Heart right ventricle (tissue), 16 donors: ENCODE data around the gene GARNL3. TPM values are rescaled to one million over a fixed set of nuclear protein-coding genes. Genes with fewer than 3 reads are reported as not detected.

Experiments
- ATAC-seq, 8 donors: fragments of 200-7000 bp; cut with Tn5 transposase; one replicate each; pipeline ENCODE4 v1.9.1; 2020; ENCODE audit warnings: mild to moderate bottlenecking in 8 of 8, moderate library complexity in 8 of 8, moderate number of reproducible peaks in 1 of 8
- DNase-seq, 2 donors: peaks; one replicate each; pipeline ENCODE4 v3.0.0-alpha.2; 2020
- H3K27ac ChIP-seq, 10 donors: fragments of 200-600 bp; sonication (generic) in 2 of 10; one replicate each; pipeline versions ENCODE4 v1.5.0 to v1.8.0; 2020 to 2022; ENCODE audit warnings: mild to moderate bottlenecking in 3 of 10
- H3K27me3 ChIP-seq, 7 donors: fragments of 200-600 bp; one replicate each; pipeline ENCODE4 v1.8.0; 2021 to 2022; ENCODE audit warnings: mild to moderate bottlenecking in 2 of 7
- H3K36me3 ChIP-seq, 9 donors: fragments of 200-600 bp; sonication (generic) in 1 of 9; one replicate each; pipeline versions ENCODE4 v1.5.0 to v1.8.0; 2020 to 2022; ENCODE audit warnings: mild to moderate bottlenecking in 2 of 9
- H3K4me1 ChIP-seq, 9 donors: fragments of 200-600 bp; sonication (generic) in 1 of 9; one replicate each; pipeline versions ENCODE4 v1.5.0 to v1.8.0; 2020 to 2022; ENCODE audit warnings: mild to moderate bottlenecking in 4 of 9
- H3K4me3 ChIP-seq, 10 donors: fragments of 200-600 bp; sonication (generic) in 2 of 10; one replicate each; pipeline versions ENCODE4 v1.5.0 to v1.8.0; 2020 to 2022; ENCODE audit warnings: mild to moderate bottlenecking in 7 of 10, moderate library complexity in 2 of 10
- H3K9me3 ChIP-seq, 11 donors: fragments of 200-600 bp in 10 of 11; sonication (generic) in 2 of 11; one replicate each; pipeline versions ENCODE4 v1.5.0 to v1.8.0; 2013 to 2022; ENCODE audit warnings: mild to moderate bottlenecking in 2 of 11, control low read depth in 1 of 11, moderate library complexity in 1 of 11
- WGBS, 2 donors: extraction: QIAGEN DNeasy Blood & Tissue Kit; methylation state at CpG; one replicate each; pipeline ENCODE4 v1.1.7; 2013; ENCODE audit warnings: inconsistent platforms in 1 of 2; 5-methylcytosine and 5-hydroxymethylcytosine counted together
- intact Hi-C, 10 donors: fragments of 100-400 bp; cut with DNase I; formaldehyde crosslinking; loops; one replicate each; pipeline versions ENCODE4 v1.11.1 to v1.14.2; 2022
- polyA plus RNA-seq, 2 donors: library from polyadenylated mRNA; stranded (reverse); fragments of 200-250 nt; gene quantifications; one replicate each; pipeline ENCODE4 v1.2.3, GENCODE V29; 2013
- total RNA-seq, 10 donors: library from RNA; stranded (reverse); fragmentation: NEBNext Ultra II Directional in 3 of 10; extraction: Animal tissue kit (Norgen Biotek cat#: 25700) in 3 of 10; gene quantifications; one replicate each; pipeline versions ENCODE4 v1.2.1 to v1.2.4, GENCODE V29; 2021 to 2023
- TF ChIP-seq, protein P1 (sequence below), 9 donors: fragments of 200-600 bp; sonication (generic) in 2 of 9; IDR thresholded peaks; one replicate each; pipeline versions ENCODE4 v1.5.0 to v1.8.0; 2021 to 2022; ENCODE audit warnings: antibody characterized with exemption in 9 of 9, mild to moderate bottlenecking in 5 of 9, moderate library complexity in 1 of 9
- donor health status: Arrhythmogenic right ventricular cardiomyopathy.
- donor health status: ischemic (EF 13 %, LVEDD 7.1; RV severe dilation, severe dysfunction).
- donor health status: healthy with polysubstance abuse.
- donor health status: DM: no; HTN: yes; CAD: no.
- donor health status: DM: no; HTN: no; CAD: no.
- donor health status: ischemic (EF 25% LVEDD 6.9; RV normal size, moderate dysfunction).
- donor health status: ischemic (EF 25% LVEDD 5.7; RV mildly dilated, moderate dysfunction).
- donor health status: healthy.
- donor health status: DM: yes; HTN: yes; CAD: no.
- donor health status: Ischemic cardiomyopathy.
- donor health status: ischemic (EF 35%, LVEDD 5.7; RV mildly dilated, moderate dysfunction).
- donor health status: nonischemic (EF 11% LVEDD 7.7; RV severe dilation, severe dysfunction).
- donor health status: DM: yes; HTN: yes; CAD: no.
- donor health status: PGD.
- donor health status: ischemic (EF 29% LVEDD 5.4; RV normal size, mild dysfunction).
- donor health status: nonischemic (EF 23%, LVEDD 6.1; RV moderate dilation, normal function).

GARNL3 gene
- total and polyA plus RNA-seq, 12 donors = 3.3 to 53.1 (median 28.3) TPM

DNA sequence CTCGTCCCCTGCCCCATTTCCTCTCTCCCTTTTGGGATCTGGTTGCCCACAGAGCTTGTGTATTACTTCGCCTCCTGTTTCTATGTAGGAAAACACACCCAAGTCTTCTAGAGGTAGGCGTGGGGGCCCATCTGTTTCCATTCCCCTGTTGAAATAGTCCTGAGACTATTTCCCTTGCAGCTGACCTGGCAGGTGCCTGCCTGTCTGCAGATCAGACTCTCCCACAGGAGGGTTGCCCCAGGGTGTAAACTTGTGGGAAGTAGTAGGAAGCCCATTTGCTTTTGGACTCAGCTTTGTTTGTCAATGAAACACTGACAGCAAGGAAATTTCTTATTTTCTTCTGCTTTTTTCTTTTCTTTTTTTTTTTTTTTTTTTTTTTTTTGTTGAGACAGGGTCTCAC is 16.3 kb upstream of the GARNL3 start:
- ATAC-seq (no peak), DNase-seq (no peak)
- peaks cover 0 to 10% (median 0%) of the 10 kb centered on the region in 9 donors for H3K36me3 ChIP-seq
- intact Hi-C loops = loop anchor here in 1 of 10 donors (10.0 kb wide), 1 partner anchor 97 kb away; no protein-coding TSS in a partner anchor
- H3K9me3 ChIP-seq = no peaks in the 10 kb centered on the region
- no peak overlapping the region for H3K4me3 ChIP-seq
- H3K27me3 ChIP-seq = no peaks in the 10 kb centered on the region
- 85 to 94% methylated on average over 3 of the region's 3 CpGs for WGBS, 2 donors
- TF ChIP-seq, protein P1, sequence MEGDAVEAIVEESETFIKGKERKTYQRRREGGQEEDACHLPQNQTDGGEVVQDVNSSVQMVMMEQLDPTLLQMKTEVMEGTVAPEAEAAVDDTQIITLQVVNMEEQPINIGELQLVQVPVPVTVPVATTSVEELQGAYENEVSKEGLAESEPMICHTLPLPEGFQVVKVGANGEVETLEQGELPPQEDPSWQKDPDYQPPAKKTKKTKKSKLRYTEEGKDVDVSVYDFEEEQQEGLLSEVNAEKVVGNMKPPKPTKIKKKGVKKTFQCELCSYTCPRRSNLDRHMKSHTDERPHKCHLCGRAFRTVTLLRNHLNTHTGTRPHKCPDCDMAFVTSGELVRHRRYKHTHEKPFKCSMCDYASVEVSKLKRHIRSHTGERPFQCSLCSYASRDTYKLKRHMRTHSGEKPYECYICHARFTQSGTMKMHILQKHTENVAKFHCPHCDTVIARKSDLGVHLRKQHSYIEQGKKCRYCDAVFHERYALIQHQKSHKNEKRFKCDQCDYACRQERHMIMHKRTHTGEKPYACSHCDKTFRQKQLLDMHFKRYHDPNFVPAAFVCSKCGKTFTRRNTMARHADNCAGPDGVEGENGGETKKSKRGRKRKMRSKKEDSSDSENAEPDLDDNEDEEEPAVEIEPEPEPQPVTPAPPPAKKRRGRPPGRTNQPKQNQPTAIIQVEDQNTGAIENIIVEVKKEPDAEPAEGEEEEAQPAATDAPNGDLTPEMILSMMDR (IDR thresholded peaks at IDR 0.05) = no peak
- peaks cover 0 to 33% (median 15%) of the 10 kb centered on the region in 9 donors for H3K4me1 ChIP-seq
- no peak overlapping the region for H3K27ac ChIP-seq

DNA sequence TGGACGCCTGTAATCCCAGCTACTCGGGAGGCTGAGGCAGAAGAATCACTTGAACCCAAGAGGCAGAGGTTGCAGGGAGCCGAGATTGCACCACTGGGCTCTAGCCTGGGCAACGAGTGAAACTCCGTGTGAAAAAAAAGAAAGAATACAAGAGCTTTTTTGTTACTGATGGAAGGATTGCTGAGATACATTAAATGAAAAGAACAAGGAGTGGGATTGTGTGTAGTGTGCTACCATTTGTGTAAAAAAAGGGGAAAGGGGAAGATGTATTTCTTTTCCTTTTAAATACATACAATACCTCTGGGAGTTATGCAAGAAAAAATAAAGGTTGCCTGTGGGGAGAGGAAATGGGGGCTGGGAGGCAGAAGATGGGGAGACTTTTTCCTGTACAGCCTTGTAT is 14.7 kb upstream of the GARNL3 start:
- Histone ChIP-seq H3K36me3 (no peaks in the 10 kb centered on the region), H3K4me1 (peaks cover 0 to 27% (median 10%) of the 10 kb centered on the region in 9 donors), H3K27me3 (no peaks in the 10 kb centered on the region), H3K9me3 (no peaks in the 10 kb centered on the region), H3K4me3 (no peak overlapping the region), H3K27ac (peak overlapping the region in 5 of 10 donors; percentile 58 to 84 (median 72))
- TF ChIP-seq, protein P1 (IDR thresholded peaks at IDR 0.05) = no peak
- ATAC-seq (no peak), DNase-seq (no peak)
- 86 to 90% methylated on average over 5 of the region's 5 CpGs for WGBS, 2 donors
- intact Hi-C loops = loop anchor here in 1 of 10 donors (10.0 kb wide), 1 partner anchor 95 kb away; no protein-coding TSS in a partner anchor

DNA sequence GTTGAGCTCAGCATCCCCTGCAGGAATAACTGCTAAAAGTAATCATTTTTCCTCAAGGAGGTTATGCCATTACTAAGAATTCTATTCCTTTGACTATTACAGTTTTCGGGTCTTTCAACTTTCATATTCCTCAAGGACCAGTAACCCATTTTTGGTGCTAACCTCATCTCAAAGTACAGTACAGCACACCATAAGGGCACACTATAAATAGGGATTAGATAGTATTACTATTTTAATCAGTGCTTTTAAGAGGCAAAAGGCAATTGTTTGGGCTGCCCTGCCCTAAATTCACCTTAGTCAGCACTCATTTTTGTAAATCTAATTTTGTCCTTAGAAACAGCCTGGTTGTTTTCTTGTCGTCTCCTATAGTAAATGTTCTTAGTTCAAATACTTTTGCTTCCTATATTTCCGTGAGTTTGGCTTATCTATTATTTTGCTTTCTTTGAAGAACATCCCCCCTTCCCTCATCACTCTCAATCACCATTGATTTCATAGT is 13.6 kb upstream of the GARNL3 start:
- Histone ChIP-seq H3K27me3 (no peaks in the 10 kb centered on the region), H3K4me1 (peaks cover 0 to 23% (median 2%) of the 10 kb centered on the region in 9 donors), H3K4me3 (no peak overlapping the region), H3K27ac (peak overlapping the region; percentile 5 to 84 (median 68)), H3K36me3 (no peaks in the 10 kb centered on the region), H3K9me3 (no peaks in the 10 kb centered on the region)
- ATAC-seq (peak; percentile 72 to 94 (median 78)), DNase-seq (no peak)
- TF ChIP-seq, protein P1 (IDR thresholded peaks at IDR 0.05) = no peak
- 44 to 62% methylated on average over 3 of the region's 3 CpGs for WGBS, 2 donors
- intact Hi-C loops = no loop called here

DNA sequence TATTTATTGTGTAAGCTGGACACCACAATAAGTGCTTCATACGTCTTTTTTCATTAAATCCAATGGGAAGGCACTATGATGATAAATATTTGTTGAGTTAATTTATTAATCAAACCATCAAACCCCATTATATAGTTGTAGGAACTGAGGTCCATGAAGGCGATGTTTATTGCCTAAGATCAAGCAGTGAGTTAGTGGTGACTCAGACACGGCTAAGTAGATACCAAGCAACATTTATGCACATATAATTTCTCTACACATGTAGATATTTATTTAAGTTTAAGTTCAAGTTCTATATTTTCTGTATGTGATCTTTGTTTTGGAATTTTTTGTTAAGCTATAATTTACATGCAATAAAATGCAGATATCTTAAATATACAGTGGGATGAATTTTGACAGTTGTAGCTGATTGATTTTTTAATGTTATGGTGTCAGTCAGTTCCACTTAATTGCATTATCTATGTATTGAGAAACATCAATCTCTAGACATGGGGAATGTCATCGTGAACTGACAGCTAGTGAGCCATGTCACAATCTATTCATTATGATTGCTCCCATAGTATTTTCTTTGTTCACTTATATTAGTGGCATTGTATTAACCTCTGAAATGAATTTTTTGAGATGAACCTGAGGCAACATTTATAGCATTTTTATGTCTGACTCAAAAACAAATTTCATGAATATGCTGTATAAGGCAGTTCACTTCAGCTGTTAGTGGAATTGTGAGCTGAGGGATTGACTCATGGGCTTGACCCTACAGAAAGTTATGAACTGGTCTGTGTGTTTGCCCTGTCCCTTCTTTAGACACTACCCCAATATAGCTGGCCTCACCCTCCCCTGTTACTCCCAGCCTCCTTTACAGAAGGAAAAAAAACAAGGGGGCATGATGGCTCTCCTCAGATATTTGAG is 11.9 kb upstream of the GARNL3 start:
- intact Hi-C loops = no loop called here
- no peak for DNase-seq
- ATAC-seq = no peak
- Histone ChIP-seq H3K9me3 (no peaks in the 10 kb centered on the region), H3K4me3 (no peak overlapping the region), H3K36me3 (no peaks in the 10 kb centered on the region), H3K27ac (no peak overlapping the region), H3K4me1 (peaks cover 0 to 27% (median 5%) of the 10 kb centered on the region in 9 donors), H3K27me3 (no peaks in the 10 kb centered on the region)
- WGBS, 2 donors = 95 to 96% methylated on average over 4 of the region's 4 CpGs
- TF ChIP-seq, protein P1 (IDR thresholded peaks at IDR 0.05) = no peak
